Prostate gland (tissue), 2 donors: ENCODE results near the gene GLI2.

Source experiments
- POLR2A ChIP-seq: fragments of 450-650 bp; IDR thresholded peaks from one replicate; pipeline ENCODE4 v1.6.1; 2016; ENCODE audit warnings: antibody characterized with exemption, mild to moderate bottlenecking
- TF ChIP-seq, protein P1 (sequence below), 4 experiments: fragments of 200-600 bp in 2 of 4; fragments of 450-650 bp in 2 of 4; sonication (generic) in 2 of 4; IDR thresholded peaks; 1 replicate in 3 of 4; 2 replicates in 1 of 4; pipeline ENCODE4 v1.5.1; 2016 to 2019; ENCODE audit warnings: antibody characterized with exemption in 4 of 4, mild to moderate bottlenecking in 2 of 4, moderate library complexity in 2 of 4

DNA sequence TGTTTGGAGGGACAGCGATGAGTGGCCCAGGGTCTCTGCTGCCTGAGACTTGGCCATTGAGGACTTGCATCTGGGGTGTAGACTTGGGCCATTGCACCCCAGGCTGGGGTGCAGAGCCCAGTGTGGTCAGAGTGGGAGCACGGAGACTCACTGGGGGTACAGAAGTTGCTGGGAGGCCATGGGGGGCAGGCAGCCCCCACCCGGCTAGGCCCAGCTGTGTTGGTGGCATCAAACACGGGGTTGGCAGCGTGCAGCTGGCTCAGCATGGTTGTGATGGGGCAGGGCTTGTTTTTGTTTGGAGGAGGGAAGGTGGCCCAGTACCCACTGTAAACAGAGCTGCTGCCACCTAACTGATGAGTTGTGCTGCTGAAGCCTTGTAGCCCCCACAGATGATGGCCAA is 42.1 kb downstream of the GLI2 start:
- TF ChIP-seq, protein P1, sequence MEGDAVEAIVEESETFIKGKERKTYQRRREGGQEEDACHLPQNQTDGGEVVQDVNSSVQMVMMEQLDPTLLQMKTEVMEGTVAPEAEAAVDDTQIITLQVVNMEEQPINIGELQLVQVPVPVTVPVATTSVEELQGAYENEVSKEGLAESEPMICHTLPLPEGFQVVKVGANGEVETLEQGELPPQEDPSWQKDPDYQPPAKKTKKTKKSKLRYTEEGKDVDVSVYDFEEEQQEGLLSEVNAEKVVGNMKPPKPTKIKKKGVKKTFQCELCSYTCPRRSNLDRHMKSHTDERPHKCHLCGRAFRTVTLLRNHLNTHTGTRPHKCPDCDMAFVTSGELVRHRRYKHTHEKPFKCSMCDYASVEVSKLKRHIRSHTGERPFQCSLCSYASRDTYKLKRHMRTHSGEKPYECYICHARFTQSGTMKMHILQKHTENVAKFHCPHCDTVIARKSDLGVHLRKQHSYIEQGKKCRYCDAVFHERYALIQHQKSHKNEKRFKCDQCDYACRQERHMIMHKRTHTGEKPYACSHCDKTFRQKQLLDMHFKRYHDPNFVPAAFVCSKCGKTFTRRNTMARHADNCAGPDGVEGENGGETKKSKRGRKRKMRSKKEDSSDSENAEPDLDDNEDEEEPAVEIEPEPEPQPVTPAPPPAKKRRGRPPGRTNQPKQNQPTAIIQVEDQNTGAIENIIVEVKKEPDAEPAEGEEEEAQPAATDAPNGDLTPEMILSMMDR (IDR thresholded peaks at IDR 0.05), result no peak
- TF ChIP-seq POLR2A, result no peak
